Nephron progenitor cell (in vitro differentiated cells): ENCODE data around the gene KRTAP12-1.

Experiments used
- DNase-seq: peaks from one replicate; pipeline ENCODE4 v3.0.0; 2021
- H3K27ac Mint-ChIP-seq: 2 replicates; pipeline ENCODE4 v1.8.0; 2021; ENCODE audit warnings: mild to moderate bottlenecking, moderate library complexity, mixed read lengths
- H3K27me3 Mint-ChIP-seq: 2 replicates; pipeline ENCODE4 v1.8.0; 2021; ENCODE audit warnings: mild to moderate bottlenecking, low read depth, mixed read lengths; ENCODE audit not compliant: poor library complexity
- H3K36me3 Mint-ChIP-seq: 2 replicates; pipeline ENCODE4 v1.8.0; 2021; ENCODE audit warnings: low read depth, mixed read lengths
- H3K4me1 Mint-ChIP-seq: 2 replicates; pipeline ENCODE4 v1.8.0; 2021; ENCODE audit warnings: mixed read lengths
- H3K4me3 Mint-ChIP-seq: 2 replicates; pipeline ENCODE4 v1.8.0; 2021; ENCODE audit warnings: mild to moderate bottlenecking, moderate library complexity, mixed read lengths
- H3K9me3 Mint-ChIP-seq: 2 replicates; pipeline ENCODE4 v1.8.0; 2021; ENCODE audit warnings: mild to moderate bottlenecking, moderate library complexity, mixed read lengths
- TF ChIP-seq, protein P1 (sequence below): fragments of 200-600 bp; sonication (generic); IDR thresholded peaks from 2 replicates; pipeline ENCODE4 v1.5.0; 2021; ENCODE audit warnings: antibody characterized with exemption

Gene KRTAP12-1

DNA sequence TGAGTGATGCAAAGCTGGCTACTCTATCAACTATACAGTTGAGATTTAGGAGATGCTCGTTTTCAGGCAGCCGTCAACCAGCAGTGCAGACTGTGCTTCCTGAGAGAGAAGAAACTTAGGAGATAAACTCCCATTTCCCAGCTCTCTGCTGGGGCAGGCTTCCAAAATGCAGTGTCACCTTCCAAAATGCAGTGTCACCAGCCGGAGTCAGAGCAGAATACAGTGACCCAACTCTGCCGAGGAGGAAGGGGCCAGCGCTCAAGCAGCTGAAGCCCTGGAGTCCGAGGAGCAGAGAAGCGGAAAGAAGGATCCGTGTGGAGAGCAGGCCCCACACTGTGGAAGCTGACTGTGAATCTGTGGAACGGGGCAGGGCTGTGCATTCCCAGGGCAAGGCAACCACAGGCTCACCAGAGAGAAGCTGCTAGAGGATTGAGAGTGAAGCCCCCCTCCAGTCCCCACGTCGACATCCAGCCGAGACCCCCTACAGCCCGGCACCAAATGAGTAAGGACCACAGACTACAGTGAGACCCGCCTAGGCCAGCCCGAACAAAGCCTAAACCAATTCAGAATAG lies 703 bp upstream of the KRTAP12-1 start:
- H3K4me3 Mint-ChIP-seq = no peak overlapping the region
- TF ChIP-seq, protein P1, sequence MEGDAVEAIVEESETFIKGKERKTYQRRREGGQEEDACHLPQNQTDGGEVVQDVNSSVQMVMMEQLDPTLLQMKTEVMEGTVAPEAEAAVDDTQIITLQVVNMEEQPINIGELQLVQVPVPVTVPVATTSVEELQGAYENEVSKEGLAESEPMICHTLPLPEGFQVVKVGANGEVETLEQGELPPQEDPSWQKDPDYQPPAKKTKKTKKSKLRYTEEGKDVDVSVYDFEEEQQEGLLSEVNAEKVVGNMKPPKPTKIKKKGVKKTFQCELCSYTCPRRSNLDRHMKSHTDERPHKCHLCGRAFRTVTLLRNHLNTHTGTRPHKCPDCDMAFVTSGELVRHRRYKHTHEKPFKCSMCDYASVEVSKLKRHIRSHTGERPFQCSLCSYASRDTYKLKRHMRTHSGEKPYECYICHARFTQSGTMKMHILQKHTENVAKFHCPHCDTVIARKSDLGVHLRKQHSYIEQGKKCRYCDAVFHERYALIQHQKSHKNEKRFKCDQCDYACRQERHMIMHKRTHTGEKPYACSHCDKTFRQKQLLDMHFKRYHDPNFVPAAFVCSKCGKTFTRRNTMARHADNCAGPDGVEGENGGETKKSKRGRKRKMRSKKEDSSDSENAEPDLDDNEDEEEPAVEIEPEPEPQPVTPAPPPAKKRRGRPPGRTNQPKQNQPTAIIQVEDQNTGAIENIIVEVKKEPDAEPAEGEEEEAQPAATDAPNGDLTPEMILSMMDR = no peak
- no peaks in the 10 kb centered on the region for H3K9me3 Mint-ChIP-seq
- H3K27me3 Mint-ChIP-seq = peaks cover 33% of the 10 kb centered on the region
- DNase-seq = no peak
- no peaks in the 10 kb centered on the region for H3K36me3 Mint-ChIP-seq
- peaks cover 17% of the 10 kb centered on the region for H3K4me1 Mint-ChIP-seq
- no peak overlapping the region for H3K27ac Mint-ChIP-seq

DNA sequence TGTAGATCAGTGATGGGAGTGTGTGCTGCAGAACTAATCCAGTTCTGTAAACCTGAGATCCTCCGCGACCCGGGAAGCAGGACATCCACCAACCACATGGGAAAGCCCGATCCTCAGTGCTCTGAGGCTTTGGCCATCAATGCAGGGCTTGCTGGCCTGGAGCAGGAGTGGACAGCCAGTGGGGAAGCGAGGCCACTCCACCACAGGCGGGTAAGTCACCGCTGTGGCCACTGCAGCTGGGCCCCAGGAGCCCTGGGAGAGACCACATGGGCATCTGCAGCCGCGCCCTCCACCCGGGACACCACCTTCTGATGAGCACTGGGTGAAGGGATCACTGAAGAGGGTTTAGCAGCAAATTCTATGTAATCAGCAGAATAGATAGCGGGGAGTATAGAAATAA lies 811 bp downstream of the KRTAP12-1 start:
- Mint-ChIP-seq H3K9me3 (no peaks in the 10 kb centered on the region), H3K36me3 (no peaks in the 10 kb centered on the region), H3K27me3 (peaks cover 22% of the 10 kb centered on the region), H3K4me1 (peaks cover 3% of the 10 kb centered on the region), H3K4me3 (no peak overlapping the region), H3K27ac (no peak overlapping the region)
- TF ChIP-seq, protein P1 = no peak
- DNase-seq = no peak

DNA sequence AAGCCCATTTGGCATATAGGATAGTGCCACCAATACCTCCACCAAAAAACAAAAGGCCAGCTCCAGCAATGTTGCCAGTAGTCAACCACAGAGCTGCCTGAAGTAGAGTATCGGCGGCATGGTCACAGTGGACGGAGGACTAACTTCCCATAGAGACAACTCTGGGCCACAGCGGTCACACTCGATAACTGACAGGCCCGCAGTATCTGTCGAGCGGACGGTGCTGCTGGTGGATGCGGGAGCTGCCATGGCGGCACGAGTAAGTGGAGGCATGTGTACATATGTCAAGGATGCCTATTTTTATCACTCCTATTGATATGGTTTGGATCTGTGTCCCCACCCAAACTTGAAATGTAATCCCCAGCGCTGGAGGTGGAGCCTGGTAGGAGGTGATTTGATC lies 4.1 kb downstream of the KRTAP12-1 start:
- TF ChIP-seq, protein P1 = no peak
- Mint-ChIP-seq H3K9me3 (peaks cover 20% of the 10 kb centered on the region), H3K27ac (no peak overlapping the region), H3K4me3 (no peak overlapping the region), H3K4me1 (no peaks in the 10 kb centered on the region), H3K36me3 (peaks cover 3% of the 10 kb centered on the region), H3K27me3 (peaks cover 21% of the 10 kb centered on the region)
- DNase-seq = no peak

DNA sequence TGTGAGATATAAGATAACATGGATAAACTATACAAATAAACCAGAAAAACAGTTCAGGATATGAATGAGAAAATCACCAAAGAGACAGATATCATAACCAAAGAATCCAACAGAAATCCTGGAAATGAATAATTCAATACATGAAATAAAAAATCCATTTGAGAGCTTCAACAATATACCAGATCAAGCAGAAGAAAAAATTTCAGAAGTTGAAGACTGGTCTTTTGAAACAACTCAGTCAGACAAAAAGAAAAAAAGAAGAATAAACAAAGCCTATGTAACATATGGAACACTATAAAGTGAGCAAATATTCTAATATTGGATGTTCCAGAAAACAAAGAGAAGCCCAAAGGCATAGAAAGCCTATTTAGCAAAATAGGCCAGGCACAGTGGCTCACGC lies 10.1 kb downstream of the KRTAP12-1 start:
- Mint-ChIP-seq H3K9me3 (peaks cover 72% of the 10 kb centered on the region), H3K4me1 (no peaks in the 10 kb centered on the region), H3K27me3 (peaks cover 15% of the 10 kb centered on the region), H3K27ac (no peak overlapping the region), H3K4me3 (no peak overlapping the region), H3K36me3 (peaks cover 13% of the 10 kb centered on the region)
- DNase-seq = no peak
- TF ChIP-seq, protein P1 = no peak

DNA sequence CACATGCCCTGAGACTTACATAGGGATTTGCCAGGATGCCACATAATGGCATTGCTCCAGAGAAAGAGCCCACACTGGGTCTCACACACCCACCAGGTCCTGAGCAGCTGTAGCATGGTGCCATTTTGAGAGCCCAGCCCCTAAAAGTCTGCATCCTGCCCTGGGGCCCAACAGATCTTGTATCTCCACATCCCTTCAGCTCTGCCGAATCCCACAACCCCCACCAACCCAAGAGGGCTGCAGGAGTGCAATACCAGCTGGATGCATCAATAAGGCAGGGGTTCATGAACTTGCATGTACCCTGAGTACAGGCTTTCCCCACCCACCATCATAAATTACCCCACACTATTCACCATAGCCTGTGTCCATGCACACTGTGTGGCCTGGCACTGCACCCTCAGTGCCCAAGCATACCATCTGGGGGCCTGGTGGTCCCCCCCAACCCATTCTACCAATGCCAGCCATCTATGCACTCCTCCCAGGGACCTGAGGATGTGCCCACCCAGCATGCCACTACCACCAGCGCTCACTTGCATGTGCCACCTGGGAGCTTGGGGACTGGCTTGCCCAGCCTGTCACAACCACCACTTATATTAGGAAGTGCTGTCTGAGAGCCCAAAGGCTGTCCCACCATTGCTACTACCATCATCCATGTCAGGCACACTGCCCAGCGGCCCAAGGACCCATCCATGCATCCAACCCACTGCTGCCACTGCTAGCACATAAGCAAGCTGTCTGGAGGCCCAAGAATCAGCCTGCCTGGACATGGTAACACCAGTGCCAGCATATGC lies 11.1 kb downstream of the KRTAP12-1 start:
- no peak for DNase-seq
- peaks cover 13% of the 10 kb centered on the region for H3K36me3 Mint-ChIP-seq
- H3K4me3 Mint-ChIP-seq = no peak overlapping the region
- TF ChIP-seq, protein P1 = no peak
- peaks cover 15% of the 10 kb centered on the region for H3K27me3 Mint-ChIP-seq
- H3K27ac Mint-ChIP-seq = no peak overlapping the region
- no peaks in the 10 kb centered on the region for H3K4me1 Mint-ChIP-seq
- peaks cover 72% of the 10 kb centered on the region for H3K9me3 Mint-ChIP-seq

DNA sequence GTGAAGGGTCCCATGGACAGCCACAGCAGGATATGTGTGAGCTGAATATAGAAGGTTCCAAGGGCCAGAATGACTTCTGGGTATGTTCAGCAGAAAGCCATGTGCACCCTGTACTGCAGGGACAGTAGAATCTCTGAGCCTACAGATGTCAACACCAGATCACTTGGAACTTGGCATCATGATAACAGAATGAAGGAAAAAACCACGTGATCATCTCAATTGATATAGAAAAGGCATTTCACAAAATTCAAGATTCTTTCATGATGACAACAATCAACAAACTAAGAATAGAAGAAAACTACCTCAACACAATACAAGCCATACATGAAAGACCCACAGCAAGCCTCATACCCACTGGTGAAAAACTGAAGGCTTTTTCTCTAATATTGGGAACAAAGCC lies 14.4 kb downstream of the KRTAP12-1 start:
- H3K27me3 Mint-ChIP-seq = peaks cover 11% of the 10 kb centered on the region
- H3K36me3 Mint-ChIP-seq = peaks cover 8% of the 10 kb centered on the region
- H3K4me1 Mint-ChIP-seq = no peaks in the 10 kb centered on the region
- no peak for DNase-seq
- TF ChIP-seq, protein P1 = no peak
- H3K4me3 Mint-ChIP-seq = no peak overlapping the region
- H3K27ac Mint-ChIP-seq = no peak overlapping the region
- peaks cover 54% of the 10 kb centered on the region for H3K9me3 Mint-ChIP-seq
